ENCODE results near the gene NTRK2. TPM values are rescaled to one million over a fixed set of nuclear protein-coding genes. Genes with fewer than 3 reads are reported as not detected.

Gene NTRK2
- total and polyA plus RNA-seq, 10 of the 15 experiments (the other 5 are each of a cell fraction or from before 2014, with no cell fraction given): 0.42 to 4.6 (median 0.65) TPM

DNA sequence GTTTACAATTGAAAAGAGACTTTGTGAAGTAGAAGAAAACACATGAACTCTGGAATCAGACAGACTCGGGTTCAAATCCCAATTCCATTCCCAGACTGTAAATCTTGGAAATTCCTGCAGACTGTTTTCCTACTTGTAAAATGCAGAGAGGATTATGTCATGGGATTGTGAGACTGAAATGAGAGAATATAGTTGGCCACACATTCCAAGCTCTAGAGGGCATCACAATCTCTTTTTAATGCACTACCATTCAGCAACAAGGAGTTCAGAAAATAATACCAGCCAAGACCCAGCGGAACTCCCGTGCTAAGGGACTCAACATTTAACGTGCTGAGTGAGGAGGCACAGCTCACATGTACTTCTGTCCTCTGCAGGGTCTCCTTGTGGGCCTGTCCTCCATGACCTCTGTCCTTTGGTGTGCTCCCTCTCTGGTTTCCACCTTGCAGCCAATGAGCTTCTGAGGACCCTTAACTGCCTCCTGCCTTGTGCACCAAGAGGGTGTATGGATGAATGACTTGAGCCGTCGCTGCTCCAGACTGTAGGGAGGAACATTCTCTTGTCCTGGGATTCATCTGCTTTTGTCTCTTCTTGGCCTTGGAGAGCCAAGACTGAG is 263.5 kb downstream of the NTRK2 start (continued):
- no peak for TF ChIP-seq RAD21 (IDR thresholded peaks at IDR 0.05; ENCODE audit: insufficient read depth, low read depth, low read length)
- TF ChIP-seq STAT3 (IDR thresholded peaks at IDR 0.05; ENCODE audit: low read depth, low read length): no peak
- no peak for TF ChIP-seq NR2F1 (conservative IDR thresholded peaks at IDR 0.05)
- no peak for TF ChIP-seq ZNF592 (IDR thresholded peaks at IDR 0.05)
- no peak for TF ChIP-seq TBL1XR1 (IDR thresholded peaks at IDR 0.05; ENCODE audit: low read depth, low read length)
- TF ChIP-seq, protein P1, sequence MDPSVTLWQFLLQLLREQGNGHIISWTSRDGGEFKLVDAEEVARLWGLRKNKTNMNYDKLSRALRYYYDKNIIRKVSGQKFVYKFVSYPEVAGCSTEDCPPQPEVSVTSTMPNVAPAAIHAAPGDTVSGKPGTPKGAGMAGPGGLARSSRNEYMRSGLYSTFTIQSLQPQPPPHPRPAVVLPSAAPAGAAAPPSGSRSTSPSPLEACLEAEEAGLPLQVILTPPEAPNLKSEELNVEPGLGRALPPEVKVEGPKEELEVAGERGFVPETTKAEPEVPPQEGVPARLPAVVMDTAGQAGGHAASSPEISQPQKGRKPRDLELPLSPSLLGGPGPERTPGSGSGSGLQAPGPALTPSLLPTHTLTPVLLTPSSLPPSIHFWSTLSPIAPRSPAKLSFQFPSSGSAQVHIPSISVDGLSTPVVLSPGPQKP (IDR thresholded peaks at IDR 0.05; ENCODE audit: low read depth, low read length): no peak
- no peak for TF ChIP-seq ATF3 (IDR thresholded peaks at IDR 0.05; ENCODE audit: borderline replicate concordance, extremely low read depth, low read depth, low read length)
- no peak for TF ChIP-seq BCL3 (IDR thresholded peaks at IDR 0.05; ENCODE audit: borderline replicate concordance, insufficient read depth, low read depth, low read length, poor library complexity, severe bottlenecking)
- TF ChIP-seq IKZF1 (conservative IDR thresholded peaks at IDR 0.05): no peak
- no peak for TF ChIP-seq YY1 (IDR thresholded peaks at IDR 0.05; ENCODE audit: low read depth, low read length)
- no peak for TF ChIP-seq NRF1 (conservative IDR thresholded peaks at IDR 0.05; ENCODE audit: low read depth, low read length)
